ENCODE results near the gene STX2.
A peak's percentile ranks its signal among the peaks of the same experiment; 100 is the strongest.

STX2 gene

GRCh38 chr12:130829391-130830245, 9.4 kb downstream of the STX2 start:
- no peak for DNase-seq

GRCh38 chr12:130828895-130829294, 10.2 kb downstream of the STX2 start:
- DNase-seq, result no peak

GRCh38 chr12:130827432-130827831, 11.6 kb downstream of the STX2 start:
- no peak for DNase-seq

- no peak for DNase-seq
Observed at GRCh38 chr12:130826151-130826801, 12.8 kb downstream of the STX2 start.

GRCh38 chr12:130825771-130826150, 13.3 kb downstream of the STX2 start:
- no peak for DNase-seq

- no peak for DNase-seq
Observed at GRCh38 chr12:130819681-130820080, 19.4 kb downstream of the STX2 start.

GRCh38 chr12:130818635-130819576, 20.1 kb downstream of the STX2 start:
- peak; percentile 37 to 45 for DNase-seq

GRCh38 chr12:130818272-130818634, 20.8 kb downstream of the STX2 start:
- DNase-seq, result no peak

- no peak for DNase-seq
Observed at GRCh38 chr12:130817804-130818203, 21.2 kb downstream of the STX2 start.

- DNase-seq, result no peak
Observed at GRCh38 chr12:130816097-130816496, 23.0 kb downstream of the STX2 start.

- DNase-seq, result no peak
Observed at GRCh38 chr12:130815028-130815741, 23.9 kb downstream of the STX2 start.

GRCh38 chr12:130813949-130814348, 25.1 kb downstream of the STX2 start:
- no peak for DNase-seq

GRCh38 chr12:130813436-130813835, 25.6 kb downstream of the STX2 start:
- no peak for DNase-seq

GRCh38 chr12:130809791-130810190, 29.3 kb downstream of the STX2 start:
- DNase-seq, result no peak

GRCh38 chr12:130807309-130807708, 31.7 kb downstream of the STX2 start:
- no peak for DNase-seq

- DNase-seq, result no peak
Observed at GRCh38 chr12:130806574-130806973, 32.5 kb downstream of the STX2 start.

GRCh38 chr12:130805635-130806034, 33.4 kb downstream of the STX2 start:
- no peak for DNase-seq

- DNase-seq, result no peak
Observed at GRCh38 chr12:130804216-130804615, 34.8 kb downstream of the STX2 start.

GRCh38 chr12:130803702-130804101, 35.3 kb downstream of the STX2 start:
- no peak for DNase-seq

GRCh38 chr12:130800312-130800711, 38.7 kb downstream of the STX2 start:
- DNase-seq, result no peak

- DNase-seq, result no peak
Observed at GRCh38 chr12:130799051-130799450, 40.0 kb downstream of the STX2 start.

GRCh38 chr12:130796985-130797686, 41.9 kb downstream of the STX2 start:
- DNase-seq, result no peak
